H1 (cell line): ENCODE results near the gene TFAP2E. TPM values are rescaled to one million over a fixed set of nuclear protein-coding genes. Genes with fewer than 3 reads are reported as not detected.

Source experiments
- CTCF ChIA-PET: fragments of 300-600 bp; sonication (Branson Sonifier 250); formaldehyde crosslinking; loops from one replicate; lab custom pipeline; 2021; ENCODE audit not compliant: partially characterized antibody; lab: Charles Lee
- POLR2A ChIA-PET: fragments of 300-600 bp; sonication (Branson Sonifier 250); formaldehyde crosslinking; loops from one replicate; lab custom pipeline; 2021; ENCODE audit warnings: inconsistent platforms; ENCODE audit not compliant: partially characterized antibody; lab: Charles Lee
- DNase-seq, 2 experiments: peaks; one replicate each; pipeline versions ENCODE4 v3.0.0 to v3.0.0-alpha.2; 2010 to 2022; ENCODE audit warnings: low spot score in 2 of 2, low read depth in 1 of 2, mixed read lengths in 1 of 2
- FAIRE-seq: peaks from 2 replicates; lab custom pipeline; 2011; peaks lifted over from hg19 to GRCh38; lab: Jason Lieb, UNC
- H2AFZ ChIP-seq: 2 replicates; pipeline ENCODE4 v1.8.1; 2012; ENCODE audit warnings: low read length, inconsistent platforms
- H2AK5ac ChIP-seq: 2 replicates; pipeline ENCODE4 v1.6.1; 2013; ENCODE audit warnings: low read depth, low read length
- H2BK120ac ChIP-seq: replicated peaks from 2 replicates; pipeline ENCODE3; 2013; ENCODE audit warnings: low read depth, low read length, inconsistent platforms
- H2BK12ac ChIP-seq: 2 replicates; pipeline ENCODE4 v1.6.1; 2013; ENCODE audit warnings: low read depth, low read length
- H2BK15ac ChIP-seq: 2 replicates; pipeline ENCODE4 v1.6.1; 2013; ENCODE audit warnings: low read length
- H2BK20ac ChIP-seq: 2 replicates; pipeline ENCODE4 v1.6.1; 2013; ENCODE audit warnings: low read length
- H2BK5ac ChIP-seq: 2 replicates; pipeline ENCODE4 v1.6.1; 2013; ENCODE audit warnings: low read depth, low read length
- H3K14ac ChIP-seq: 2 replicates; pipeline ENCODE4 v1.6.1; 2013; ENCODE audit warnings: inconsistent platforms; ENCODE audit not compliant: insufficient read length
- H3K18ac ChIP-seq: 2 replicates; pipeline ENCODE4 v1.6.1; 2013; ENCODE audit warnings: low read length; ENCODE audit errors: extremely low read depth
- H3K23ac ChIP-seq: 2 replicates; pipeline ENCODE4 v1.6.1; 2013; ENCODE audit warnings: inconsistent platforms; ENCODE audit not compliant: insufficient read length
- H3K23me2 ChIP-seq: 2 replicates; pipeline ENCODE4 v1.6.1; 2013; ENCODE audit warnings: low read depth, low read length
- H3K27ac ChIP-seq: 2 replicates; pipeline ENCODE4 v1.6.1; 2011; ENCODE audit warnings: low read depth, low read length, inconsistent platforms
- H3K27me3 ChIP-seq, 4 experiments: replicated peaks in 1 of 4; 1 replicate in 1 of 4; 2 replicates in 3 of 4; pipeline versions ENCODE4 v1.6.1 to v1.8.1; 2011 to 2013; ENCODE audit warnings: low read length in 3 of 4, mild to moderate bottlenecking in 3 of 4, inconsistent platforms in 2 of 4, mixed read lengths in 2 of 4, moderate library complexity in 1 of 4; ENCODE audit not compliant: control insufficient read depth in 3 of 4, insufficient read depth in 3 of 4; ENCODE audit errors: extremely low read depth in 1 of 4
- H3K36me3 ChIP-seq, 4 experiments: 2 replicates each; pipeline versions ENCODE4 v1.6.1 to v1.8.1; 2011 to 2013; ENCODE audit warnings: mild to moderate bottlenecking in 4 of 4, low read length in 3 of 4, moderate library complexity in 2 of 4, control low read depth in 1 of 4, inconsistent platforms in 1 of 4; ENCODE audit not compliant: insufficient read depth in 4 of 4, control insufficient read depth in 2 of 4
- H3K4ac ChIP-seq: replicated peaks from 2 replicates; pipeline ENCODE3; 2013; ENCODE audit warnings: low read length, low read depth, mixed read lengths, inconsistent platforms; ENCODE audit not compliant: insufficient read length
- H3K4me1 ChIP-seq, 4 experiments: replicated peaks in 1 of 4; 1 replicate in 1 of 4; 2 replicates in 3 of 4; pipeline versions ENCODE4 v1.6.1 to v1.8.1; 2011 to 2013; ENCODE audit warnings: low read length in 3 of 4, inconsistent platforms in 2 of 4, mixed read lengths in 1 of 4; ENCODE audit not compliant: insufficient read depth in 4 of 4, control insufficient read depth in 3 of 4
- H3K4me2 ChIP-seq, 2 experiments: 2 replicates each; pipeline versions ENCODE4 v1.6.1 to v1.8.1; 2011 to 2013; ENCODE audit warnings: low read depth in 2 of 2, low read length in 2 of 2, control low read depth in 1 of 2, inconsistent platforms in 1 of 2, mild to moderate bottlenecking in 1 of 2; ENCODE audit not compliant: insufficient read depth in 1 of 2
- H3K4me3 ChIP-seq, 4 experiments: fragments of 200-600, 300-600 bp in 1 of 4; sonication (generic), shearing (Covaris generic), sonication (Bioruptor Twin) in 1 of 4; 2 replicates each; pipeline versions ENCODE4 v1.5.1 to v1.8.1; 2011 to 2016; ENCODE audit warnings: low read length in 4 of 4, low read depth in 3 of 4, control low read depth in 2 of 4, inconsistent platforms in 2 of 4, mild to moderate bottlenecking in 2 of 4, mixed read lengths in 1 of 4, moderate library complexity in 1 of 4; ENCODE audit not compliant: insufficient read depth in 2 of 4; ENCODE audit errors: extremely low read depth in 1 of 4
- H3K56ac ChIP-seq: replicated peaks from 2 replicates; pipeline ENCODE3; 2013; ENCODE audit warnings: low read depth, mild to moderate bottlenecking, mixed read lengths, low read length, inconsistent platforms; ENCODE audit not compliant: insufficient read length
- H3K79me1 ChIP-seq: 2 replicates; pipeline ENCODE4 v1.6.1; 2013; ENCODE audit warnings: low read depth, low read length, control low read depth
- H3K79me2 ChIP-seq, 2 experiments: 2 replicates each; pipeline versions ENCODE4 v1.6.1 to v1.8.1; 2012 to 2013; ENCODE audit warnings: low read length in 2 of 2, mild to moderate bottlenecking in 2 of 2, inconsistent platforms in 1 of 2; ENCODE audit not compliant: insufficient read depth in 2 of 2, control insufficient read depth in 1 of 2
- H3K9ac ChIP-seq, 4 experiments: replicated peaks in 1 of 4; 1 replicate in 1 of 4; 2 replicates in 3 of 4; pipeline versions ENCODE4 v1.6.1 to v1.8.1; 2011 to 2013; ENCODE audit warnings: low read depth in 3 of 4, low read length in 3 of 4, control low read depth in 2 of 4, mild to moderate bottlenecking in 2 of 4, moderate library complexity in 2 of 4, inconsistent platforms in 1 of 4; ENCODE audit errors: extremely low read depth in 1 of 4
- H3K9me3 ChIP-seq, 2 experiments: 2 replicates each; pipeline versions ENCODE4 v1.6.1 to v1.8.1; 2012 to 2013; ENCODE audit warnings: mild to moderate bottlenecking in 2 of 2, moderate library complexity in 2 of 2, control low read depth in 1 of 2, inconsistent platforms in 1 of 2, low read depth in 1 of 2, low read length in 1 of 2, mixed read lengths in 1 of 2; ENCODE audit not compliant: insufficient read depth in 2 of 2
- H4K20me1 ChIP-seq, 2 experiments: replicated peaks in 1 of 2; 2 replicates each; pipeline versions ENCODE3 to v1.8.1; 2011 to 2013; ENCODE audit warnings: inconsistent platforms in 2 of 2, low read length in 2 of 2, mild to moderate bottlenecking in 1 of 2; ENCODE audit not compliant: insufficient read depth in 2 of 2, control insufficient read depth in 1 of 2
- H4K5ac ChIP-seq: 2 replicates; pipeline ENCODE4 v1.6.1; 2013; ENCODE audit warnings: low read length, low read depth, mixed read lengths, inconsistent platforms; ENCODE audit not compliant: insufficient read length
- H4K8ac ChIP-seq: 2 replicates; pipeline ENCODE4 v1.8.0; 2013; ENCODE audit warnings: mild to moderate bottlenecking, moderate library complexity, low read length, inconsistent platforms; ENCODE audit not compliant: insufficient read depth; ENCODE audit errors: extremely low read depth
- H4K91ac ChIP-seq: replicated peaks from 2 replicates; pipeline ENCODE3; 2013; ENCODE audit warnings: low read length, mixed read lengths, inconsistent platforms; ENCODE audit not compliant: insufficient read length
- BACH1 ChIP-seq: IDR thresholded peaks from 2 replicates; pipeline ENCODE4 v1.6.1; 2012; ENCODE audit warnings: low read length, improper control_type of control experiment
- CBX5 ChIP-seq: fragments of 300-800, 300-1000 bp; sonication (generic); IDR thresholded peaks from 2 replicates; pipeline ENCODE4 v1.7.1; 2016; ENCODE audit warnings: antibody characterized with exemption, low read length, low read depth
- FOSL1 ChIP-seq: IDR thresholded peaks from 2 replicates; pipeline ENCODE4 v1.6.1; 2011; ENCODE audit warnings: mild to moderate bottlenecking, low read depth, low read length, moderate library complexity; ENCODE audit not compliant: insufficient read depth
- JUND ChIP-seq: IDR thresholded peaks from 2 replicates; pipeline ENCODE4 v1.6.1; 2011; ENCODE audit warnings: mild to moderate bottlenecking, improper control_type of control experiment, low read length
- KDM5A ChIP-seq: fragments of 200-600 bp; IDR thresholded peaks from 2 replicates; pipeline ENCODE4 v1.7.1; 2012; ENCODE audit warnings: mild to moderate bottlenecking, low read length, inconsistent platforms, mixed read lengths
- MAFK ChIP-seq: IDR thresholded peaks from 2 replicates; pipeline ENCODE4 v1.6.1; 2012; ENCODE audit warnings: low read depth, mild to moderate bottlenecking, improper control_type of control experiment, low read length
- POLR2AphosphoS5 ChIP-seq: IDR thresholded peaks from 2 replicates; pipeline ENCODE4 v1.6.1; 2011; ENCODE audit warnings: low read depth, low read length
- RBBP5 ChIP-seq: IDR thresholded peaks from 2 replicates; pipeline ENCODE4 v1.7.1; 2012; ENCODE audit warnings: low read depth, mild to moderate bottlenecking, inconsistent platforms, low read length, moderate library complexity, borderline replicate concordance
- RNF2 ChIP-seq: fragments of 200-900, 300-1000 bp; sonication (generic); IDR thresholded peaks from 2 replicates; pipeline ENCODE4 v1.7.1; 2016; ENCODE audit warnings: borderline replicate concordance, low read depth, mild to moderate bottlenecking, antibody characterized with exemption, low read length; ENCODE audit not compliant: poor library complexity, severe bottlenecking; ENCODE audit errors: missing control alignments
- SP1 ChIP-seq: IDR thresholded peaks from 2 replicates; pipeline ENCODE4 v1.6.1; 2011; ENCODE audit warnings: low read depth, low read length
- TEAD4 ChIP-seq: IDR thresholded peaks from 2 replicates; pipeline ENCODE4 v1.6.1; 2012; ENCODE audit warnings: low read depth, low read length, inconsistent platforms, mixed read lengths
- WGBS, 2 experiments: shearing (Covaris generic) in 1 of 2; methylation state at CpG; one replicate each; pipeline versions ENCODE4 v1.1.6 to v1.1.7; 2013 to 2015; ENCODE audit warnings: low lambda C conversion rate in 2 of 2, mixed read lengths in 2 of 2, inconsistent platforms in 1 of 2, low coverage in 1 of 2, missing lambda C conversion rate in 1 of 2; ENCODE audit not compliant: insufficient replicate concordance in 2 of 2, insufficient coverage in 1 of 2, insufficient read length in 1 of 2; ENCODE audit errors: extremely low coverage in 1 of 2, missing lambda C conversion rate in 1 of 2; 5-methylcytosine and 5-hydroxymethylcytosine counted together
- polyA plus RNA-seq, 7 experiments: library from polyadenylated mRNA; depleted of rRNA in 3 of 7; stranded (reverse) in 5 of 7; unstranded in 2 of 7; fragments of >200 nt in 5 of 7; fragments of 200-250 nt in 2 of 7; gene quantifications; 1 replicate in 5 of 7; 2 replicates in 1 of 7; 4 replicates in 1 of 7; pipeline versions ENCODE4 v1.2.1 to v1.2.3, GENCODE V29; 2011 to 2013; ENCODE audit warnings: missing spikeins in 2 of 7, mixed read lengths in 2 of 7
- total RNA-seq: library from RNA; stranded (reverse); fragmentation: NEBNext Ultra II Directional; extraction: Animal tissue kit (Norgen Biotek cat#: 25700); gene quantifications from 2 replicates; pipeline ENCODE4 v1.2.1, GENCODE V29; 2021
- TF ChIP-seq, protein P1 (sequence below): IDR thresholded peaks from 2 replicates; pipeline ENCODE4 v1.6.1; 2012; ENCODE audit warnings: inconsistent platforms
- TF ChIP-seq, protein P2 (sequence below): IDR thresholded peaks from 2 replicates; pipeline ENCODE4 v1.6.1; 2011; ENCODE audit warnings: low read depth, mild to moderate bottlenecking, low read length; ENCODE audit not compliant: insufficient read depth

Gene TFAP2E
- total and polyA plus RNA-seq, 2 of the 8 experiments (the other 6 are each of a cell fraction or from before 2014, with no cell fraction given): 0.24 to 0.50 TPM

DNA sequence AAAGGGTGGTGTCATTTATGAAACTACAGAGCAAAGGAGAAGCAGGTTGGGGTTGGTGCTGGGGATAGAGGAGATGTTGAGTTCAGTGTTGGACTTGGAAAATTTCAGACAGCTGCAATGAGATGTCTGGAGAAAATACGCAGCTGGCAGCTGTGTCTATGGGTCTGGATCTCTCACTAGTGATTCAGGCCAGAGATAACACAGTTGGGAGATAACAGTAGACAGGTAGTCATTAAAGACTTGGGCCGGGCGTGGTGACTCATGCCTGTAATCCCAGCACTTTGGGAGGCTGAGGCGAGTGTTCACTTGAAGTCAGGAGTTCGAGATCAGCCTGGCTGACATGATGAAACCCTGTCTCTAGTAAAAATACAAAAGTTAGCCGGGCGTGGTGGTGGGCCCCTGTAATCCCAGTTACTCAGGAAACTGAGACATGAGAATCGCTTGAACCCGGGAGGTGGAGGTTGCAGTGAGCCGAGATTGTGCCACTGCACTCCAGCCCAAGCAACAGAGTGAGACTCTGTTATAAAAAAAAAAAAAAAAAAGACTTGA lies 2.5 kb upstream of the TFAP2E start:
- H3K9ac ChIP-seq: no peak overlapping the region
- no peak overlapping the region for H2BK120ac ChIP-seq
- FAIRE-seq: no peak
- H3K27me3 ChIP-seq: peaks cover 41 to 64% (median 55%) of the 10 kb centered on the region in 4 experiments
- no peak overlapping the region for H2BK20ac ChIP-seq
- no peak overlapping the region for H3K4ac ChIP-seq
- no peaks in the 10 kb centered on the region for H3K79me1 ChIP-seq
- CTCF ChIA-PET: interaction anchor here (0.6 to 7.3 kb wide), 12 partner anchors 9 to 204 kb away, joined by 3 to 81 read pairs (median 4); partner anchors contain the start of gene C1orf216
- POLR2A ChIA-PET: interaction anchor here (0.8 to 2.9 kb wide), 5 partner anchors 14 to 199 kb away, joined by 3 to 13 read pairs (median 4); partner anchors contain the start of genes C1orf216, CLSPN and KIAA0319L
- H2BK5ac ChIP-seq: no peak overlapping the region
- 91% methylated on average over 10 of the region's 10 CpGs; no CpG with 5 or more reads in 1 of the 2 experiments for WGBS, 2 experiments
- no peak overlapping the region for H3K4me3 ChIP-seq
- no peak overlapping the region for H3K14ac ChIP-seq
- H4K20me1 ChIP-seq: peaks cover 2 to 24% of the 10 kb centered on the region in 2 experiments
- H3K4me1 ChIP-seq: peaks cover 4 to 13% (median 7%) of the 10 kb centered on the region in 4 experiments
- no peak overlapping the region for H3K27ac ChIP-seq
- H4K5ac ChIP-seq: no peak overlapping the region
- no peaks in the 10 kb centered on the region for H3K9me3 ChIP-seq
- TF ChIP-seq RBBP5: no peak
- no peak for TF ChIP-seq FOSL1
- TF ChIP-seq BACH1: no peak
- TF ChIP-seq RNF2: no peak
- TF ChIP-seq JUND: no peak
- TF ChIP-seq, protein P1, sequence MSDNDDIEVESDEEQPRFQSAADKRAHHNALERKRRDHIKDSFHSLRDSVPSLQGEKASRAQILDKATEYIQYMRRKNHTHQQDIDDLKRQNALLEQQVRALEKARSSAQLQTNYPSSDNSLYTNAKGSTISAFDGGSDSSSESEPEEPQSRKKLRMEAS: no peak
- TF ChIP-seq SP1: no peak
- no peak for TF ChIP-seq POLR2AphosphoS5
- TF ChIP-seq TEAD4: no peak
- TF ChIP-seq, protein P2, sequence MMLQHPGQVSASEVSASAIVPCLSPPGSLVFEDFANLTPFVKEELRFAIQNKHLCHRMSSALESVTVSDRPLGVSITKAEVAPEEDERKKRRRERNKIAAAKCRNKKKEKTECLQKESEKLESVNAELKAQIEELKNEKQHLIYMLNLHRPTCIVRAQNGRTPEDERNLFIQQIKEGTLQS: no peak
- no peak for TF ChIP-seq KDM5A
- TF ChIP-seq MAFK: no peak
- TF ChIP-seq CBX5: no peak
- TF ChIP-seq, all 59 proteins: peak for 0
- peaks cover 10% of the 10 kb centered on the region for H3K23me2 ChIP-seq
- H3K36me3 ChIP-seq: peaks cover 0 to 11% (median 1%) of the 10 kb centered on the region in 4 experiments; a peak in 2 of 8 replicates
- no peak overlapping the region for H2BK15ac ChIP-seq
- H3K23ac ChIP-seq: no peak overlapping the region
- DNase-seq: no peak
- no peak overlapping the region for H2AFZ ChIP-seq
- no peaks in the 10 kb centered on the region for H3K79me2 ChIP-seq
- H2BK12ac ChIP-seq: no peak overlapping the region
- no peak overlapping the region for H2AK5ac ChIP-seq
- no peak overlapping the region for H3K18ac ChIP-seq
- H4K8ac ChIP-seq: no peak overlapping the region
- H4K91ac ChIP-seq: no peak overlapping the region
- no peak overlapping the region for H3K56ac ChIP-seq
- H3K4me2 ChIP-seq: no peak overlapping the region
